Rectal smooth muscle tissue (tissue), 1 donor: Measurements from ENCODE around the gene SUPT4H1.

Experiments
- H3K27ac ChIP-seq: one replicate; pipeline ENCODE4 v1.7.0; 2013; ENCODE audit warnings: low read depth, low read length, inconsistent platforms
- H3K27me3 ChIP-seq: one replicate; pipeline ENCODE4 v1.7.0; 2013; ENCODE audit warnings: low read length; ENCODE audit not compliant: control insufficient read depth, insufficient read depth
- H3K36me3 ChIP-seq: one replicate; pipeline ENCODE4 v1.7.0; 2013; ENCODE audit warnings: low read length; ENCODE audit not compliant: control insufficient read depth, insufficient read depth
- H3K4me1 ChIP-seq: one replicate; pipeline ENCODE4 v1.7.0; 2013; ENCODE audit warnings: low read length; ENCODE audit not compliant: control insufficient read depth, insufficient read depth
- H3K4me3 ChIP-seq: one replicate; pipeline ENCODE4 v1.7.0; 2013; ENCODE audit warnings: low read length
- H3K9ac ChIP-seq: one replicate; pipeline ENCODE4 v1.7.0; 2013; ENCODE audit warnings: low read length

SUPT4H1 gene

GRCh38 chr17:58377661-58378060, 25.7 kb upstream of the SUPT4H1 start:
- H3K9ac ChIP-seq = no peak overlapping the region
- no peaks in the 10 kb centered on the region for H3K36me3 ChIP-seq
- no peak overlapping the region for H3K27ac ChIP-seq
- no peaks in the 10 kb centered on the region for H3K27me3 ChIP-seq
- H3K4me3 ChIP-seq = no peak overlapping the region
- H3K4me1 ChIP-seq = no peaks in the 10 kb centered on the region

DNA sequence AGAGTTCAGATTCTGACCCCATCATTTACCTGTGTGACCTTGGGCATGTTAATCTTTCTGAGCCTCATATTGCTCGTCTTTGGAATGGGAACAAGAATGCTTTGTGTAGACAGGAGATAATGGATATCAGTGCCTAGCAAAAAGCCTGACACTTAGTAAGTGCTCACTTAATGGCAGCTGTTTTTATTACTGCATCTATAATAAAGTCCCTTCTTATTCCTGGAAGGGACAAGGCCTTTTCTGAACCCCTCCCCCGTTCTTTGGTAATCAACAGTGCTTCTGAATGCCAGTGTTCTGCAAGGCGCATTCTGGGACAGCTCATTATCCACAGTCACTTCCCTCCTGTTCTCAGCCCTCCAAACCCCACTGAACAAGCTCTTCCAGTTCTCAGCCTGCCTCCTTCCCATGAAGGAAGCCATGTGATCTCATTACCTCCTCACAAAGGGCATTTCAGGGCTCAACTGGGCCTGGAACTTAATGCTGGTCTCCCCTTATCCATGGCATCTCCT, 25.1 kb upstream of the SUPT4H1 start:
- Histone ChIP-seq H3K36me3 (no peaks in the 10 kb centered on the region), H3K4me1 (no peaks in the 10 kb centered on the region), H3K9ac (no peak overlapping the region), H3K27ac (no peak overlapping the region), H3K4me3 (no peak overlapping the region), H3K27me3 (no peaks in the 10 kb centered on the region)

- Histone ChIP-seq H3K4me1 (no peaks in the 10 kb centered on the region), H3K4me3 (no peak overlapping the region), H3K9ac (no peak overlapping the region), H3K27me3 (no peaks in the 10 kb centered on the region), H3K36me3 (no peaks in the 10 kb centered on the region), H3K27ac (no peak overlapping the region)
Observed at GRCh38 chr17:58376472-58377000, 24.5 kb upstream of the SUPT4H1 start.

DNA sequence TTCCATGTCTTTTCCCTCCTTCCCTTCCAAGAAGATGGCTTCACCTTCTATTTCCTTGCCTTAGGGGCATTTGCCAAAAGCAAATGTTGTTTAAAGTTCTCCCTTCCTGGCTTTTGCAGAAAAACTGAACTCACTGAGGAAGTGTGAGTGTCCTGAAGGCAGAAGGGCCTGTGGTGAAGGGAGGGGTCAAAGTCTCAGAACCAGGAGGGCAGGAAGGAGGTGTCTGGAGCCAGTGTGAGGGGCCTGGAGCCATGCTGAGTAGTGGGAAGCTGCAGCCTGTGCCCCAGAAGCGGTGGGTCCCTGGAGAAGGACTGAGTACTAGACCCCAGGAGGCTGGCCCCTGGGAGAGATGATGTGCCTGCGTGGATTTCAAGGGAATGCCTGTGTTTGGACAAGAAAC, 23.8 kb upstream of the SUPT4H1 start:
- Histone ChIP-seq H3K4me1 (no peaks in the 10 kb centered on the region), H3K9ac (no peak overlapping the region), H3K27ac (no peak overlapping the region), H3K4me3 (no peak overlapping the region), H3K36me3 (no peaks in the 10 kb centered on the region), H3K27me3 (no peaks in the 10 kb centered on the region)

DNA sequence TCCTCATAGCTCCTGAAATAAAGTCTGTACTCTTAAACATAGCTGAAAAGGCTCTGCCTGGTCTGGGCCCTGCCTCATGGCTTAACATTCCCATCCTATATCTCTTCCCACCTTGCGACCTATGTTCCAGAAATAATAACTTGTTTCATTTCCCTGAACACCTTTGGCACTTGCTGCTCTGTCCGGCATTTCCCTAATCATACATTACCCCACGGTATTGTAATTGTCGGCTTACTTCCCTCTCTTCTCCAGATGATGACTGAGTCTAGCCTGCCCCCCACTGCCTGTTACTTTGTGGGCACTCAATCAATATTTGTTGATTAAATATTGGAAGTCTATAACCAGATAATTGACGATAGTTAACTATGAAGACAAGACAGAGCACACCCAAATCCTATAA, 23.3 kb upstream of the SUPT4H1 start:
- H3K27ac ChIP-seq = no peak overlapping the region
- H3K4me1 ChIP-seq = no peaks in the 10 kb centered on the region
- no peak overlapping the region for H3K9ac ChIP-seq

GRCh38 chr17:58373923-58374322, 21.9 kb upstream of the SUPT4H1 start:
- Histone ChIP-seq H3K27ac (no peak overlapping the region), H3K4me1 (no peaks in the 10 kb centered on the region), H3K4me3 (no peak overlapping the region), H3K36me3 (no peaks in the 10 kb centered on the region), H3K27me3 (no peaks in the 10 kb centered on the region), H3K9ac (no peak overlapping the region)

More for the DNA sequence above, 23.3 kb upstream of the SUPT4H1 start:
- H3K4me3 ChIP-seq = peak overlapping the region; percentile 9
- no peaks in the 10 kb centered on the region for H3K27me3 ChIP-seq
- no peaks in the 10 kb centered on the region for H3K36me3 ChIP-seq

GRCh38 chr17:58373003-58373402, 21.0 kb upstream of the SUPT4H1 start:
- H3K4me1 ChIP-seq = no peaks in the 10 kb centered on the region
- H3K9ac ChIP-seq = no peak overlapping the region
- H3K27me3 ChIP-seq = no peaks in the 10 kb centered on the region
- H3K36me3 ChIP-seq = no peaks in the 10 kb centered on the region
- H3K27ac ChIP-seq = no peak overlapping the region
- H3K4me3 ChIP-seq = no peak overlapping the region

GRCh38 chr17:58371300-58371950, 19.4 kb upstream of the SUPT4H1 start:
- H3K4me1 ChIP-seq = no peaks in the 10 kb centered on the region
- H3K9ac ChIP-seq = no peak overlapping the region
- no peaks in the 10 kb centered on the region for H3K27me3 ChIP-seq
- no peak overlapping the region for H3K4me3 ChIP-seq
- H3K27ac ChIP-seq = no peak overlapping the region
- no peaks in the 10 kb centered on the region for H3K36me3 ChIP-seq

DNA sequence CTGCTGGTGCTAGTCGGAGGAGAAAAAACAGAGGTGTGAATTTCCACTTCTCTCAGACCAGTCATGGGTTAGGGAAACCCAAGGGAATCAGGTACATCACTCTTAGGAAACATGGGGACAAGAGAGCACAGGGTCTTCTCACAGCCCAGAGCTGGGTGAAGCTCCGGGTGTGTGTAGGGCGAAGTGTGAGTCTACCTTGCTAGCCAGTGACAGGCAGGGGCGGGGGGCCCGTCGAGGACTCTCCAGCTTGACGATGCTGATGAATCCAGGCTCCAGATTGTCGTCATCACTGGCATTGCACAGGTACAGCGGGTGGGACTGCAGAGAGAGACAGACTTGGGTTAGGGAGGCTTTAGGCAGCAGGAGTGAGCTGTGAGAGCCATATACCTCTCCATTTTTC, 18.7 kb upstream of the SUPT4H1 start:
- H3K9ac ChIP-seq = no peak overlapping the region
- H3K36me3 ChIP-seq = no peaks in the 10 kb centered on the region
- H3K27me3 ChIP-seq = no peaks in the 10 kb centered on the region
- no peak overlapping the region for H3K27ac ChIP-seq
- no peaks in the 10 kb centered on the region for H3K4me1 ChIP-seq
- H3K4me3 ChIP-seq = no peak overlapping the region

DNA sequence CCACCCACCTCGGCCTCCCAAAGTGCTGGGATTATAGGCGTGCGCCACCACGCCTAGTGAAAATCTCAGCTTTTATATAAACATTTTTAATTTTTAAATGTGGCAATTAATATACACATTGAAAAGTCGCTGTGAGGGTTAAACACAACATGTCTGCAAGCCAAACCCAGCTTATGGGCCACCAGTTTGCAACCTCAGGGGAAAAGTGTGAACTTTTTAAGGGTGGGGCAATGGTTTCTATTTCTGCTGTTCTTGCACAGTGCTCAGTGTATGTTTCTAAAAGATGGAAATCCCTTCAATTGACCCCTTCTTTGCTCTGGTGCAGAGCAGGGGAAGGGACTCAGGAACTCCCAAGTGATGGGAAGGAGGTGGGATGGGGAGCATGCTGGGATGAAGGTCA, 18.3 kb upstream of the SUPT4H1 start:
- Histone ChIP-seq H3K36me3 (no peaks in the 10 kb centered on the region), H3K4me3 (no peak overlapping the region), H3K27ac (no peak overlapping the region), H3K4me1 (no peaks in the 10 kb centered on the region), H3K27me3 (no peaks in the 10 kb centered on the region), H3K9ac (no peak overlapping the region)

GRCh38 chr17:58369214-58370031, 17.4 kb upstream of the SUPT4H1 start:
- Histone ChIP-seq H3K27me3 (no peaks in the 10 kb centered on the region), H3K9ac (no peak overlapping the region), H3K4me1 (no peaks in the 10 kb centered on the region), H3K27ac (no peak overlapping the region), H3K36me3 (no peaks in the 10 kb centered on the region), H3K4me3 (no peak overlapping the region)

GRCh38 chr17:58368860-58369213, 16.8 kb upstream of the SUPT4H1 start:
- Histone ChIP-seq H3K4me1 (no peaks in the 10 kb centered on the region), H3K27ac (no peak overlapping the region), H3K9ac (no peak overlapping the region), H3K27me3 (no peaks in the 10 kb centered on the region), H3K36me3 (no peaks in the 10 kb centered on the region), H3K4me3 (no peak overlapping the region)
